ENCODE measurements around the gene POLR2J.

DNA sequence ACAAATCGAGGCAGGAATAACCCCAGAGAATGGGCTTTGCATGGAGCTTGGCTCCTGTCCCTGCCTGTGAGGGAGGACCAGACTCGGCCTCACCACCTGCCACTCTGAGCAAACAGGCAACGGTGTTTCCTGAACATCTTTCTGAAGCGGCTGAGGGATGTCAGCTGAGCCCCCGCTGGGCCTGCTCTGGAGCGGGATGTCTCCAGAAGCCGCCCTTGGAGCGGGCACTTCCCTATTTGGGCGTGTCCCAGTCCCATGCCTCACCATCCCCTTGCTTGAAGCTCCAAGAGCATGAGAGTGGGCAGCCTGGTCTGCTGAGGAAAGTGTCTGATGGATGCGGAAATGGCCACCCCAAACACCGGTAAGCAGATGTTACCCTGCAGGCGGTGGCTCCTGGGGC, 24.3 kb downstream of the POLR2J start:
- TF ChIP-seq POLR2A (IDR thresholded peaks at IDR 0.05): no peak
- no peak for TF ChIP-seq POLR2AphosphoS5 (IDR thresholded peaks at IDR 0.05)
- TF ChIP-seq, protein P1, sequence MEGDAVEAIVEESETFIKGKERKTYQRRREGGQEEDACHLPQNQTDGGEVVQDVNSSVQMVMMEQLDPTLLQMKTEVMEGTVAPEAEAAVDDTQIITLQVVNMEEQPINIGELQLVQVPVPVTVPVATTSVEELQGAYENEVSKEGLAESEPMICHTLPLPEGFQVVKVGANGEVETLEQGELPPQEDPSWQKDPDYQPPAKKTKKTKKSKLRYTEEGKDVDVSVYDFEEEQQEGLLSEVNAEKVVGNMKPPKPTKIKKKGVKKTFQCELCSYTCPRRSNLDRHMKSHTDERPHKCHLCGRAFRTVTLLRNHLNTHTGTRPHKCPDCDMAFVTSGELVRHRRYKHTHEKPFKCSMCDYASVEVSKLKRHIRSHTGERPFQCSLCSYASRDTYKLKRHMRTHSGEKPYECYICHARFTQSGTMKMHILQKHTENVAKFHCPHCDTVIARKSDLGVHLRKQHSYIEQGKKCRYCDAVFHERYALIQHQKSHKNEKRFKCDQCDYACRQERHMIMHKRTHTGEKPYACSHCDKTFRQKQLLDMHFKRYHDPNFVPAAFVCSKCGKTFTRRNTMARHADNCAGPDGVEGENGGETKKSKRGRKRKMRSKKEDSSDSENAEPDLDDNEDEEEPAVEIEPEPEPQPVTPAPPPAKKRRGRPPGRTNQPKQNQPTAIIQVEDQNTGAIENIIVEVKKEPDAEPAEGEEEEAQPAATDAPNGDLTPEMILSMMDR (IDR thresholded peaks at IDR 0.05): no peak
- TF ChIP-seq EP300 (IDR thresholded peaks at IDR 0.05): no peak
